Suprapubic skin (tissue), 4 donors: ENCODE data around the gene PYM1. TPM values are rescaled to one million over a fixed set of nuclear protein-coding genes. Genes with fewer than 3 reads are reported as not detected.
A peak's percentile ranks its signal among the peaks of the same experiment; 100 is the strongest.
"Not testable (repeated sequence)": the region's sequence is repeated elsewhere in the genome, so short reads cannot be mapped to it uniquely, and the experiment has no call there.

Experiments
- DNase-seq, 2 donors: peaks; one replicate each; pipeline ENCODE4 v3.0.0-alpha.2; 2019; ENCODE audit warnings: low spot score in 2 of 2
- H3K27ac ChIP-seq: fragments of 200-600 bp; sonication (generic); one replicate; pipeline ENCODE4 v1.5.1; 2019
- H3K27me3 ChIP-seq: fragments of 200-600 bp; sonication (generic); one replicate; pipeline ENCODE4 v1.5.1; 2019
- H3K36me3 ChIP-seq: fragments of 200-600 bp; sonication (generic); one replicate; pipeline ENCODE4 v1.5.1; 2019
- H3K4me1 ChIP-seq: fragments of 200-600 bp; sonication (generic); one replicate; pipeline ENCODE4 v1.5.1; 2019
- H3K4me3 ChIP-seq: fragments of 200-600 bp; sonication (generic); one replicate; pipeline ENCODE4 v1.5.1; 2019; ENCODE audit warnings: mild to moderate bottlenecking
- H3K9me3 ChIP-seq: fragments of 200-600 bp; sonication (generic); one replicate; pipeline ENCODE4 v1.5.1; 2019
- EP300 ChIP-seq: sonication (generic); formaldehyde crosslinking; IDR thresholded peaks from one replicate; pipeline ENCODE4 v1.6.1; 2017; ENCODE audit warnings: antibody characterized with exemption
- POLR2A ChIP-seq, 2 donors: fragments of 450-650 bp; IDR thresholded peaks; one replicate each; pipeline ENCODE4 v1.6.1; 2017; ENCODE audit warnings: antibody characterized with exemption in 2 of 2, mild to moderate bottlenecking in 2 of 2, moderate library complexity in 2 of 2
- POLR2AphosphoS5 ChIP-seq, 3 donors: sonication (generic); formaldehyde crosslinking; IDR thresholded peaks; one replicate each; pipeline ENCODE4 v1.6.1; 2017; ENCODE audit warnings: antibody characterized with exemption in 3 of 3
- WGBS: methylation state at CpG from one replicate; pipeline ENCODE4 v1.1.5; 2018; 5-methylcytosine and 5-hydroxymethylcytosine counted together
- total RNA-seq, 4 donors: library from RNA; depleted of rRNA; stranded (reverse); fragments of >200 nt; gene quantifications; one replicate each; pipeline ENCODE4 v1.1.0, GENCODE V29; 2016
- TF ChIP-seq, protein P1 (sequence below), 2 donors: fragments of 200-600 bp in 1 of 2; fragments of 450-650 bp in 1 of 2; sonication (generic) in 1 of 2; IDR thresholded peaks; one replicate each; pipeline ENCODE4 v1.5.1; 2016 to 2019; ENCODE audit warnings: antibody characterized with exemption in 2 of 2, mild to moderate bottlenecking in 1 of 2, moderate library complexity in 1 of 2

PYM1 gene
- total RNA-seq, 4 donors from 2014 or later, result 32.0 to 41.8 (median 37.4) TPM

DNA sequence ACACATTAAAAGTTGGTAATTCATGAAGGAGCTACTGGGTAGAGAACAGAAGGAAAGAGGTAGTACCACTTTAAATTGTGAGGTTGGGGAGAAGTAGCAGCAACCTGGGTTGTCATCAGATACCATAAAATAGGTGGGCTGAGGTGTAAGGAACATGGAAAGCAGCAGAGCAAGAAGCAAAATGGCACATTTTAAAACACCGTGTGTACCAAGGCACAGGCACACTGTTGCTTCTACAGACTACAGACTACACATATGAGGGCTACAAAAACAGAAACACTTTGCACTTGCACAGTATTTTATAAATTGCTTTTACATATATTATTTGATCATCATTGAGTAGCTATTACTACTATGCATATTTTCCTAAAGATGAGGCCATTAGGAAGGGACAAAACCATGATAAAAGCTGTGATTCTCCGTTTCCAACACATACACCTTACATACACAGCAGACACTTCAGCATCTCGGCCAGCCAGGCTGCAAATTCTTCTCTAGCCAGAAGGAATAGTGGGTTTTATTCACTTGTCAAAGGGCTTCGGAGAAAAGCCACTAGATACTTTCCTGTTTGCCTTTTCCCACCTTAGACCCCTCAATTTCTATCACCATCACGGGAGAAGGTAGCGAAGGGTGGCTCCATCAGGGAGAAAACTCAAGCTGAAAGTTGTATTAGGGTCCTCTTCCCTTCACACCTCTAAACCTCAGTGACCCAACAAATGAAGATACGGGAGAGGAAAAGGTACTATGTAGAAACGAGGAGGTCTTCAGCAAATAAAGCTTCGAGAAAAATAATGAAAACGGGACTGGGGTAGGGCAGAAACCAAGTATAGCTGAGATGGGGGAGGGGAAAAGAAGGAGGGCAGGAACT lies 1.6 kb downstream of the PYM1 start:
- DNase-seq, result no peak
- WGBS, result 6% methylated on average over 10 of the region's 10 CpGs
- TF ChIP-seq EP300 (no peak), POLR2A (IDR thresholded peaks at IDR 0.05) (no peak), POLR2AphosphoS5 (IDR thresholded peaks at IDR 0.05) (no peak)
- TF ChIP-seq, protein P1, sequence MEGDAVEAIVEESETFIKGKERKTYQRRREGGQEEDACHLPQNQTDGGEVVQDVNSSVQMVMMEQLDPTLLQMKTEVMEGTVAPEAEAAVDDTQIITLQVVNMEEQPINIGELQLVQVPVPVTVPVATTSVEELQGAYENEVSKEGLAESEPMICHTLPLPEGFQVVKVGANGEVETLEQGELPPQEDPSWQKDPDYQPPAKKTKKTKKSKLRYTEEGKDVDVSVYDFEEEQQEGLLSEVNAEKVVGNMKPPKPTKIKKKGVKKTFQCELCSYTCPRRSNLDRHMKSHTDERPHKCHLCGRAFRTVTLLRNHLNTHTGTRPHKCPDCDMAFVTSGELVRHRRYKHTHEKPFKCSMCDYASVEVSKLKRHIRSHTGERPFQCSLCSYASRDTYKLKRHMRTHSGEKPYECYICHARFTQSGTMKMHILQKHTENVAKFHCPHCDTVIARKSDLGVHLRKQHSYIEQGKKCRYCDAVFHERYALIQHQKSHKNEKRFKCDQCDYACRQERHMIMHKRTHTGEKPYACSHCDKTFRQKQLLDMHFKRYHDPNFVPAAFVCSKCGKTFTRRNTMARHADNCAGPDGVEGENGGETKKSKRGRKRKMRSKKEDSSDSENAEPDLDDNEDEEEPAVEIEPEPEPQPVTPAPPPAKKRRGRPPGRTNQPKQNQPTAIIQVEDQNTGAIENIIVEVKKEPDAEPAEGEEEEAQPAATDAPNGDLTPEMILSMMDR (IDR thresholded peaks at IDR 0.05), result no peak
- Histone ChIP-seq H3K4me1 (peaks cover 56% of the 10 kb centered on the region), H3K9me3 (no peaks in the 10 kb centered on the region), H3K36me3 (peaks cover 5% of the 10 kb centered on the region), H3K27me3 (no peaks in the 10 kb centered on the region), H3K4me3 (peak overlapping the region; percentile 88), H3K27ac (peak overlapping the region; percentile 98)

DNA sequence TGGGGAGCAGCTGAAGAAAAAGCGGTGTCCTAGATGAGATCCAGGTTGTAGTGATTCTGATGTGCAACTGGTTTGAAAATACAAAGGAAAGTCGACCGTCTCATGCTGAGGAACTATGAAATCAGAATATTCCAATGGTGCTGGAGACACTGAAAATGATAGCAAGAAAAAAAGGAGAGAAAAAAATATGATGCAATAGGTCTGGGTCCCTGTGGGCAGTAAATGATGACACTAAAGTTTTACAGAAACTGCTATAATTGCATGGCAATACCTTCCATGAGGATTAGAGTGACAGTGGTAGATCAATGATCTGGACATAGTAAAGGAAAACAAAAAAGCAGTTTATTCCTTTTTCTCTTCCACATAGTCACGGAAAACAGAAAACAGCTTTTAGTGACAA lies 2.3 kb downstream of the PYM1 start:
- H3K27ac ChIP-seq, result no peak overlapping the region
- peaks cover 51% of the 10 kb centered on the region for H3K4me1 ChIP-seq
- no peak for TF ChIP-seq POLR2A (IDR thresholded peaks at IDR 0.05)
- no peak for TF ChIP-seq EP300
- TF ChIP-seq, protein P1 (IDR thresholded peaks at IDR 0.05), result no peak
- no peak for TF ChIP-seq POLR2AphosphoS5 (IDR thresholded peaks at IDR 0.05)
- no peak overlapping the region for H3K4me3 ChIP-seq
- H3K9me3 ChIP-seq, result no peaks in the 10 kb centered on the region
- no peak for DNase-seq
- H3K36me3 ChIP-seq, result peaks cover 5% of the 10 kb centered on the region
- 75% methylated on average over 4 of the region's 4 CpGs for WGBS
- no peaks in the 10 kb centered on the region for H3K27me3 ChIP-seq

DNA sequence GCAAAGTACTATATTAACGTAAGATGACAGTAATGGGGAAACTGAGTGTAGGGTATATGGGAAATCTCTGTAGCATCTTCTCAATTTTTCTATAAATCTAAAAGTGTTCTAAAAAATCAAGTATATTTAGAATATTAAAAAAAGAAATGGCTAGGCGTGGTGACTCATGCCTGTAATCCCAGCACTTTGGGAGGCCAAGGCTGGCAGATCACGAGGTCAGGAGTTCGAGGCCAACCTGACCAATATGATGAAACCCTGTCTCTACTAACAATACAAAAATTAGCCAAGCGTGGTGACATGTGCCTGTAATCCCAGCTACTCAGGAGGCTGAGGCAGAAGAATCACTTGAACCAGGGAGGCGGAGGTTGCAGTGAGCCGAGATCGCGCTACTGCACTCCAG lies 4.0 kb downstream of the PYM1 start:
- not testable (repeated sequence) for H3K36me3 ChIP-seq, H3K27ac ChIP-seq, H3K9me3 ChIP-seq, H3K4me3 ChIP-seq, H3K27me3 ChIP-seq, DNase-seq
- 92% methylated on average over 9 of the region's 9 CpGs for WGBS
- peaks cover 34% of the 10 kb centered on the region for H3K4me1 ChIP-seq

DNA sequence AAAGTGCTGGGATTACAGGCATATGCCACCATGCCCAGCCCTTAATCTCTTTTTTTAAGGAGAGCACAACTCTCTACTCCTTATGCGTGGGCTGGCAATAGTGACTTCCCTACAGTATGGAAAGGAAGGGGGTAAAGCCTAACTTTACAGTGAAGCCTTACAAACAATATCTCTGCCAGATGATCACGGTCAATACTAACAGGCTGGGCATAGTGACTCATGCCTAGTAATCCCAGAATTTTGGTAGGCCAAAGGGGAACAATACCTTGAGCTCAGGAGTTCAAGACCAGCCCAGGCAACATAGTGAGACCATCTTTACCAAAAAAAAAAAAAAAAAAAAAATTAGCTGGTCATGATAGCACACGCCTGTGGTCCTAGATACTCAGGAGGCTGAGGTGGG lies 5.6 kb downstream of the PYM1 start:
- Histone ChIP-seq H3K4me1 (peaks cover 25% of the 10 kb centered on the region), H3K9me3 (no peaks in the 10 kb centered on the region), H3K27me3 (no peaks in the 10 kb centered on the region), H3K36me3 (peaks cover 5% of the 10 kb centered on the region), H3K4me3 (no peak overlapping the region), H3K27ac (no peak overlapping the region)
- no peak for DNase-seq
- TF ChIP-seq POLR2A (IDR thresholded peaks at IDR 0.05) (no peak), EP300 (no peak), POLR2AphosphoS5 (IDR thresholded peaks at IDR 0.05) (no peak)
- TF ChIP-seq, protein P1 (IDR thresholded peaks at IDR 0.05), result no peak
- 91% methylated on average over 3 of the region's 3 CpGs for WGBS

DNA sequence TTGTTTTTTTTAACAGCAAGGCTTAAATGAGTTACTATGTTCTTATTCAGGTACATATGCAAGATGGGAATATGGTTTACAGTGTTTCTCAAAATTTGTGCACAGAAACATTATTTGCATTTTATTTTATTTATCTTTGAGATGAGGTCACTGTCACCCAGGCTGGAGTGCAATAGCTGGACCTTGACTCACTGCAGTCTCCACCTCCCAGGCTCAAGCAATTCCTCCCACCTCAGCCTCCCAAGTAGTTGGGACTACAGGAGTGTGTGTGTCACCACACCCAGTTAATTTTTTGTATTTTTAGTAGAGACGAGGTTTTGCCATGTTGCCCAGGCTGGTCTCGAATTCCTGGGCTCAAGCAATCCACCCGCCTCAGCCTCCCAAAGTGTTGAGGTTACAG lies 8.7 kb downstream of the PYM1 start:
- not testable (repeated sequence) for DNase-seq, H3K4me1 ChIP-seq, H3K27me3 ChIP-seq, H3K27ac ChIP-seq, H3K9me3 ChIP-seq, H3K4me3 ChIP-seq
- WGBS, result 75% methylated on average over 3 of the region's 3 CpGs
- peaks cover 15% of the 10 kb centered on the region for H3K36me3 ChIP-seq

DNA sequence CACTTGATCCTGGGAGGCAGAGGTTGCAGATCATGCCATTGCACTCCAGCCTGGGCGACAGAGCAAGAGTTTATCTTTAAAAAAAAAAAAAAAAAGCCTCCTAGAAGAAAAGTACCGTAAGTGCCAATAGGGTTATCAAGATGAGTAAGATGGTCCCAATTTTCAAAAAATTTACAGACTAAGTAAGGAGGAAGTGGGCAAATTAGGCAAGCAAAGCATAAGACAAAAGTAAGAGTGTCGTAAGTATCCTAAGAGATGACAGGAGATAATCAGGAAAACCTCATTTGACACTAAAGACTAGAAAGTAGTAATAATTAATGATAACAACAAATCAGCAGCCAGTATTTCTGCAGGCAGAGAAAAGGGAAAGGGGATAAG lies 12.2 kb downstream of the PYM1 start:
- no peak overlapping the region for H3K4me3 ChIP-seq
- no peak for DNase-seq
- no peak overlapping the region for H3K27ac ChIP-seq
- H3K4me1 ChIP-seq, result no peaks in the 10 kb centered on the region
- TF ChIP-seq POLR2A (IDR thresholded peaks at IDR 0.05) (no peak), POLR2AphosphoS5 (IDR thresholded peaks at IDR 0.05) (no peak), EP300 (no peak)
- TF ChIP-seq, protein P1 (IDR thresholded peaks at IDR 0.05), result no peak
- peaks cover 11% of the 10 kb centered on the region for H3K36me3 ChIP-seq
- H3K9me3 ChIP-seq, result no peaks in the 10 kb centered on the region
- WGBS, result 85% methylated on average over 3 of the region's 3 CpGs
- H3K27me3 ChIP-seq, result no peaks in the 10 kb centered on the region
